A673 (cell line): ENCODE results near the gene SINHCAF. TPM values are rescaled to one million over a fixed set of nuclear protein-coding genes. Genes with fewer than 3 reads are reported as not detected.

Experiments used
- BruUV-seq: library from RNA; stranded (reverse); fragments of 400-500 nt; replicated peaks from 2 replicates; lab custom pipeline; 2021; lab: Mats Ljungman, UMichigan
- CTCF ChIA-PET: fragments of 300-600 bp; sonication (Branson Sonifier 250); formaldehyde crosslinking; loops from one replicate; lab custom pipeline; 2022; ENCODE audit warnings: antibody characterized with exemption; lab: Charles Lee
- POLR2A ChIA-PET: fragments of 300-600 bp; sonication (Branson Sonifier 250); formaldehyde crosslinking; loops from one replicate; lab custom pipeline; 2022; ENCODE audit warnings: antibody characterized with exemption; ENCODE audit not compliant: low non-redundant PET; lab: Charles Lee
- DNase-seq: peaks from one replicate; pipeline ENCODE4 v3.0.0-alpha.2; 2015; ENCODE audit warnings: low spot score
- H3K27ac ChIP-seq: fragments of 200-600 bp; sonication (generic); 2 replicates; pipeline ENCODE4 v1.5.1; 2016; ENCODE audit warnings: mixed run types, low read depth, mild to moderate bottlenecking, mixed read lengths, antibody characterized with exemption, low read length; ENCODE audit not compliant: poor library complexity, severe bottlenecking
- H3K27me3 ChIP-seq: fragments of 200-600 bp; sonication (generic); replicated peaks from 2 replicates; pipeline ENCODE4 v1.6.1; 2017; ENCODE audit warnings: mixed run types, low read depth, mild to moderate bottlenecking, mixed read lengths, antibody characterized with exemption, low read length; ENCODE audit not compliant: insufficient read depth, poor library complexity
- H3K36me3 ChIP-seq: fragments of 200-600 bp; sonication (generic); 2 replicates; pipeline ENCODE4 v1.6.1; 2016; ENCODE audit warnings: mixed run types, mild to moderate bottlenecking, mixed read lengths, antibody characterized with exemption, low read length; ENCODE audit not compliant: insufficient read depth, poor library complexity, severe bottlenecking
- H3K4me1 ChIP-seq: fragments of 200-600 bp; sonication (generic); 2 replicates; pipeline ENCODE4 v1.6.1; 2017; ENCODE audit warnings: mixed run types, mild to moderate bottlenecking, mixed read lengths, antibody characterized with exemption, low read length; ENCODE audit not compliant: insufficient read depth, poor library complexity, severe bottlenecking
- H3K4me3 ChIP-seq: fragments of 200-600 bp; sonication (generic); 2 replicates; pipeline ENCODE4 v1.5.1; 2016; ENCODE audit warnings: low read depth, mixed run types, mild to moderate bottlenecking, mixed read lengths, low read length; ENCODE audit not compliant: poor library complexity, severe bottlenecking
- H3K9me3 ChIP-seq: fragments of 200-600 bp; sonication (generic); 2 replicates; pipeline ENCODE4 v1.6.1; 2016; ENCODE audit warnings: mixed run types, low read depth, mild to moderate bottlenecking, mixed read lengths, antibody characterized with exemption, low read length; ENCODE audit not compliant: poor library complexity, severe bottlenecking
- CTCF ChIP-seq: fragments of 300-800, 200-600 bp; sonication (generic); conservative IDR thresholded peaks from 2 replicates; pipeline ENCODE4 v1.5.1; 2017; ENCODE audit warnings: low read depth, mild to moderate bottlenecking, antibody characterized with exemption, low read length, moderate library complexity, mixed read lengths
- EZH2 ChIP-seq: fragments of 200-600 bp; sonication (generic); IDR thresholded peaks from 2 replicates; pipeline ENCODE4 v1.6.1; 2017; ENCODE audit warnings: borderline replicate concordance, low read depth, mild to moderate bottlenecking, mixed read lengths, antibody characterized with exemption, low read length; ENCODE audit not compliant: poor library complexity, severe bottlenecking
- intact Hi-C: fragments of 100-400 bp; cut with micrococcal nuclease; formaldehyde crosslinking; loops from one replicate; pipeline ENCODE4 v1.10.0; 2022; ENCODE audit not compliant: unreplicated experiment
- total RNA-seq: library from RNA; stranded (reverse); gene quantifications from 2 replicates; pipeline ENCODE4 v1.2.3, GENCODE V29; 2021

The SINHCAF gene
- total RNA-seq, 1 experiment from 2014 or later, result 137 TPM

GRCh38 chr12:31366104-31366621 is 40.2 kb upstream of the SINHCAF start:
- H3K9me3 ChIP-seq, result no peaks in the 10 kb centered on the region

GRCh38 chr12:31363831-31364230 is 37.9 kb upstream of the SINHCAF start:
- H3K27ac ChIP-seq, result no peak overlapping the region
- intact Hi-C loops, result no loop called here
- POLR2A ChIA-PET, result no interaction called here

More at GRCh38 chr12:31366104-31366621, 40.2 kb upstream of the SINHCAF start:
- Histone ChIP-seq H3K36me3 (no peaks in the 10 kb centered on the region), H3K27ac (no peak overlapping the region), H3K27me3 (no peaks in the 10 kb centered on the region), H3K4me3 (no peak overlapping the region), H3K4me1 (peaks cover 6% of the 10 kb centered on the region)
- BruUV-seq, result no TSS peak
- POLR2A ChIA-PET, result no interaction called here
- intact Hi-C loops, result no loop called here
- CTCF ChIA-PET, result no interaction called here
- no peak for TF ChIP-seq CTCF
- no peak for TF ChIP-seq EZH2
- no peak for DNase-seq

GRCh38 chr12:31363416-31363809 is 37.5 kb upstream of the SINHCAF start:
- Histone ChIP-seq H3K4me1 (no peaks in the 10 kb centered on the region), H3K9me3 (no peaks in the 10 kb centered on the region), H3K27ac (no peak overlapping the region), H3K36me3 (no peaks in the 10 kb centered on the region), H3K27me3 (no peaks in the 10 kb centered on the region), H3K4me3 (no peak overlapping the region)
- CTCF ChIA-PET, result no interaction called here
- TF ChIP-seq EZH2 (no peak), CTCF (no peak)
- POLR2A ChIA-PET, result no interaction called here
- BruUV-seq, result no TSS peak
- DNase-seq, result no peak
- intact Hi-C loops, result no loop called here

More at GRCh38 chr12:31363831-31364230, 37.9 kb upstream of the SINHCAF start:
- no peak overlapping the region for H3K4me3 ChIP-seq
- no peaks in the 10 kb centered on the region for H3K27me3 ChIP-seq
- CTCF ChIA-PET, result no interaction called here
- no TSS peak for BruUV-seq
- H3K9me3 ChIP-seq, result no peaks in the 10 kb centered on the region
- H3K4me1 ChIP-seq, result peaks cover 1% of the 10 kb centered on the region
- no peaks in the 10 kb centered on the region for H3K36me3 ChIP-seq
- TF ChIP-seq EZH2 (no peak), CTCF (no peak)
- DNase-seq, result no peak
